Measurements from ENCODE around the gene ADNP.
"Not testable (repeated sequence)": the region's sequence is repeated elsewhere in the genome, so short reads cannot be mapped to it uniquely, and the experiment has no call there.

ADNP gene

GRCh38 chr20:50931306-50932015 lies at the start of gene ADNP:
Gene ADNP, minus strand, starts transcription at chr20:50931437. Its CDS starts 27,441 bp downstream, at chr20:50903996.
- DNase-seq, result peak; percentile 80 to 98 (median 88)

GRCh38 chr20:50980071-50980681 lies 48.9 kb upstream of the ADNP start:
- intact Hi-C loops (cut with DNase I), result loop anchor here (10.0 kb wide), 2 partner anchors 615 to 1105 kb away; no protein-coding TSS in a partner anchor
- DNase-seq, result no peak

More at GRCh38 chr20:50931306-50932015, at the start of gene ADNP:
- intact Hi-C loops (cut with DNase I), result loop anchor here (2.0 kb wide), 1 partner anchor 27 kb away; the partner anchor contains the start of genes DPM1 and MOCS3

GRCh38 chr20:50978533-50978932 lies 47.3 kb upstream of the ADNP start:
- intact Hi-C loops (cut with DNase I); DNase-seq: not testable (repeated sequence)

- intact Hi-C loops (cut with DNase I), result no loop called here
- no peak for DNase-seq
Observed at GRCh38 chr20:50977066-50978021, 46.1 kb upstream of the ADNP start.

- intact Hi-C loops (cut with DNase I), result no loop called here
- no peak for DNase-seq
Observed at GRCh38 chr20:50975701-50976330, 44.6 kb upstream of the ADNP start.

GRCh38 chr20:50969912-50970311 lies 38.7 kb upstream of the ADNP start:
- intact Hi-C loops (cut with DNase I), result no loop called here
- no peak for DNase-seq

GRCh38 chr20:50969435-50969834 lies 38.2 kb upstream of the ADNP start:
- intact Hi-C loops (cut with DNase I), result no loop called here

GRCh38 chr20:50968289-50968688 lies 37.1 kb upstream of the ADNP start:
- no peak for DNase-seq
- intact Hi-C loops (cut with DNase I), result no loop called here

More at GRCh38 chr20:50969435-50969834, 38.2 kb upstream of the ADNP start:
- DNase-seq, result no peak

GRCh38 chr20:50967586-50967985 lies 36.3 kb upstream of the ADNP start:
- no peak for DNase-seq
- intact Hi-C loops (cut with DNase I), result no loop called here

- no peak for DNase-seq
- intact Hi-C loops (cut with DNase I), result loop anchor here (2.0 kb wide), 1 partner anchor 29 kb away; the partner anchor contains the start of gene ADNP
Observed at GRCh38 chr20:50959543-50960126, 28.4 kb upstream of the ADNP start.

GRCh38 chr20:50958615-50959542 lies 27.6 kb upstream of the ADNP start, which contains the start of gene MOCS3:
Gene MOCS3, plus strand, starts transcription at chr20:50958818. Its CDS starts 25 bp downstream, at chr20:50958843.
- peak; percentile 82 to 97 (median 90) for DNase-seq
- intact Hi-C loops (cut with DNase I), result loop anchor here (2.0 kb wide), 1 partner anchor 28 kb away; the partner anchor contains the start of gene ADNP

- DNase-seq, result peak; percentile 82 to 98 (median 92)
- intact Hi-C loops (cut with DNase I), result loop anchor here (2.0 kb wide), 1 partner anchor 27 kb away; the partner anchor contains the start of gene ADNP
Observed at GRCh38 chr20:50957798-50958614, 26.8 kb upstream of the ADNP start, which contains the start of gene DPM1. Gene DPM1, minus strand, starts transcription at chr20:50958532. Its CDS starts 9 bp downstream, at chr20:50958523.

- no peak for DNase-seq
- intact Hi-C loops (cut with DNase I), result no loop called here
Observed at GRCh38 chr20:50957276-50957675, 26.0 kb upstream of the ADNP start.

- DNase-seq, result no peak
- intact Hi-C loops (cut with DNase I), result no loop called here
Observed at GRCh38 chr20:50953821-50954220, 22.6 kb upstream of the ADNP start.

- intact Hi-C loops (cut with DNase I), result no loop called here
- DNase-seq, result no peak
Observed at GRCh38 chr20:50953196-50953595, 22.0 kb upstream of the ADNP start.

GRCh38 chr20:50948132-50948785 lies 17.0 kb upstream of the ADNP start:
- no peak for DNase-seq
- intact Hi-C loops (cut with DNase I), result no loop called here

GRCh38 chr20:50943069-50943468 lies 11.8 kb upstream of the ADNP start:
- intact Hi-C loops (cut with DNase I), result no loop called here
- DNase-seq, result no peak

Data from posterior cingulate gyrus (tissue), 11 donors.